Hepatocyte (in vitro differentiated cells): ENCODE measurements around the gene IRX2. TPM values are rescaled to one million over a fixed set of nuclear protein-coding genes. Genes with fewer than 3 reads are reported as not detected.

ENCODE experiments used
- DNase-seq: peaks from one replicate; pipeline ENCODE4 v3.0.0-alpha.2; 2016; ENCODE audit warnings: low spot score
- H2AFZ ChIP-seq: fragments of 200-600 bp; sonication (generic); 2 replicates; pipeline ENCODE4 v1.6.0; 2016; ENCODE audit warnings: antibody characterized with exemption, mild to moderate bottlenecking
- H3K27ac ChIP-seq: fragments of 200-600 bp; sonication (generic); 2 replicates; pipeline ENCODE4 v1.5.1; 2016; ENCODE audit warnings: mild to moderate bottlenecking
- H3K27me3 ChIP-seq: fragments of 200-600 bp; sonication (generic); 2 replicates; pipeline ENCODE4 v1.6.1; 2016
- H3K36me3 ChIP-seq: fragments of 200-600 bp; sonication (generic); replicated peaks from 2 replicates; pipeline ENCODE4 v1.5.1; 2016; ENCODE audit warnings: low read depth; ENCODE audit not compliant: insufficient read depth
- H3K4me1 ChIP-seq: fragments of 200-600 bp; sonication (generic); 2 replicates; pipeline ENCODE4 v1.5.1; 2016; ENCODE audit warnings: mild to moderate bottlenecking, moderate library complexity; ENCODE audit not compliant: insufficient read depth
- H3K4me2 ChIP-seq: fragments of 200-600 bp; sonication (generic); 2 replicates; pipeline ENCODE4 v1.6.0; 2016
- H3K4me3 ChIP-seq: fragments of 200-600 bp; sonication (generic); 2 replicates; pipeline ENCODE4 v1.5.1; 2016; ENCODE audit warnings: mild to moderate bottlenecking
- H3K79me2 ChIP-seq: fragments of 200-600 bp; sonication (generic); 2 replicates; pipeline ENCODE4 v1.6.0; 2017; ENCODE audit warnings: mild to moderate bottlenecking
- H3K9me2 ChIP-seq: fragments of 200-600 bp; sonication (generic); replicated peaks from 2 replicates; pipeline ENCODE4 v1.6.0; 2017; ENCODE audit warnings: mild to moderate bottlenecking; ENCODE audit not compliant: insufficient read depth
- H3K9me3 ChIP-seq: fragments of 200-600 bp; sonication (generic); 2 replicates; pipeline ENCODE4 v1.5.1; 2016; ENCODE audit warnings: low read depth, mild to moderate bottlenecking
- H4K20me1 ChIP-seq: fragments of 200-600 bp; sonication (generic); 2 replicates; pipeline ENCODE4 v1.6.0; 2016; ENCODE audit warnings: mild to moderate bottlenecking; ENCODE audit not compliant: insufficient read depth, poor library complexity, severe bottlenecking
- CTCF ChIP-seq: fragments of 200-600 bp; sonication (generic); IDR thresholded peaks from 2 replicates; pipeline ENCODE4 v1.5.1; 2016; ENCODE audit warnings: antibody characterized with exemption, mild to moderate bottlenecking; ENCODE audit not compliant: poor library complexity
- EZH2 ChIP-seq: fragments of 200-600 bp; sonication (generic); IDR thresholded peaks from 2 replicates; pipeline ENCODE4 v1.6.1; 2016; ENCODE audit warnings: antibody characterized with exemption, mild to moderate bottlenecking, borderline replicate concordance
- EZH2phosphoT487 ChIP-seq: fragments of 200-600 bp; sonication (generic); IDR thresholded peaks from one replicate; pipeline ENCODE4 v1.6.1; 2018; ENCODE audit warnings: antibody characterized with exemption, mild to moderate bottlenecking, low read depth, moderate library complexity; ENCODE audit not compliant: unreplicated experiment, severe bottlenecking
- WGBS: methylation state at CpG from one replicate; pipeline ENCODE4 v1.1.6; 2016; ENCODE audit warnings: low lambda C conversion rate; ENCODE audit errors: missing lambda C conversion rate; 5-methylcytosine and 5-hydroxymethylcytosine counted together
- polyA plus RNA-seq: library from polyadenylated mRNA; unstranded; fragments of >200 nt; fragmentation: Nextera tagmentation; extraction: Ambion mirVana; gene quantifications from 2 replicates; pipeline ENCODE4 v1.2.1, GENCODE V29; 2016
- total RNA-seq: library from RNA; depleted of rRNA; stranded (reverse); fragments of >200 nt; gene quantifications from 2 replicates; pipeline ENCODE4 v1.2.3, GENCODE V29; 2014

IRX2 gene
- total and polyA plus RNA-seq, 2 experiments from 2014 or later: 6.0 to 7.8 TPM

- Histone ChIP-seq H3K9me3 (no peaks in the 10 kb centered on the region), H3K4me1 (no peaks in the 10 kb centered on the region), H3K4me2 (no peak overlapping the region), H3K9me2 (no peaks in the 10 kb centered on the region), H3K27me3 (no peaks in the 10 kb centered on the region), H3K79me2 (no peaks in the 10 kb centered on the region), H2AFZ (no peak overlapping the region), H3K36me3 (no peaks in the 10 kb centered on the region), H3K4me3 (no peak overlapping the region), H4K20me1 (no peaks in the 10 kb centered on the region), H3K27ac (no peak overlapping the region)
- TF ChIP-seq EZH2: no peak
- TF ChIP-seq EZH2phosphoT487: no peak
- TF ChIP-seq CTCF: no peak
- DNase-seq: no peak
- 70% methylated on average over 10 of the region's 10 CpGs for WGBS
Observed at GRCh38 chr5:2701592-2701991, 49.9 kb downstream of the IRX2 start.

GRCh38 chr5:2700876-2701275, 50.6 kb downstream of the IRX2 start:
- Histone ChIP-seq H3K9me3 (no peaks in the 10 kb centered on the region), H3K4me3 (no peak overlapping the region), H4K20me1 (no peaks in the 10 kb centered on the region), H2AFZ (no peak overlapping the region), H3K79me2 (no peaks in the 10 kb centered on the region), H3K27ac (no peak overlapping the region), H3K27me3 (no peaks in the 10 kb centered on the region), H3K36me3 (no peaks in the 10 kb centered on the region), H3K9me2 (no peaks in the 10 kb centered on the region), H3K4me2 (no peak overlapping the region), H3K4me1 (no peaks in the 10 kb centered on the region)
- DNase-seq: no peak
- 86% methylated on average over 8 of the region's 8 CpGs for WGBS
- TF ChIP-seq EZH2phosphoT487: no peak
- TF ChIP-seq CTCF: no peak
- no peak for TF ChIP-seq EZH2

- DNase-seq: no peak
- Histone ChIP-seq H3K9me3 (no peaks in the 10 kb centered on the region), H3K79me2 (no peaks in the 10 kb centered on the region), H2AFZ (no peak overlapping the region), H3K4me1 (no peaks in the 10 kb centered on the region), H3K4me2 (no peak overlapping the region), H3K27ac (no peak overlapping the region), H3K36me3 (no peaks in the 10 kb centered on the region), H3K9me2 (no peaks in the 10 kb centered on the region), H4K20me1 (no peaks in the 10 kb centered on the region), H3K4me3 (no peak overlapping the region), H3K27me3 (no peaks in the 10 kb centered on the region)
- 93% methylated on average over 17 of the region's 17 CpGs for WGBS
- TF ChIP-seq CTCF (no peak), EZH2phosphoT487 (no peak), EZH2 (no peak)
Observed at GRCh38 chr5:2699686-2700085, 51.8 kb downstream of the IRX2 start.

GRCh38 chr5:2699231-2699630, 52.2 kb downstream of the IRX2 start:
- no peaks in the 10 kb centered on the region for H3K27me3 ChIP-seq
- H2AFZ ChIP-seq: no peak overlapping the region
- WGBS: 87% methylated on average over 8 of the region's 8 CpGs
- TF ChIP-seq CTCF (no peak), EZH2 (no peak), EZH2phosphoT487 (no peak)
- no peaks in the 10 kb centered on the region for H3K9me2 ChIP-seq
- H3K79me2 ChIP-seq: no peaks in the 10 kb centered on the region
- H3K36me3 ChIP-seq: no peaks in the 10 kb centered on the region
- DNase-seq: no peak
- H3K4me2 ChIP-seq: no peak overlapping the region
- H3K4me3 ChIP-seq: no peak overlapping the region
- H3K9me3 ChIP-seq: no peaks in the 10 kb centered on the region
- no peaks in the 10 kb centered on the region for H3K4me1 ChIP-seq
- no peak overlapping the region for H3K27ac ChIP-seq
- no peaks in the 10 kb centered on the region for H4K20me1 ChIP-seq
